ENCODE data around the gene LOXL1.

LOXL1 gene

DNA sequence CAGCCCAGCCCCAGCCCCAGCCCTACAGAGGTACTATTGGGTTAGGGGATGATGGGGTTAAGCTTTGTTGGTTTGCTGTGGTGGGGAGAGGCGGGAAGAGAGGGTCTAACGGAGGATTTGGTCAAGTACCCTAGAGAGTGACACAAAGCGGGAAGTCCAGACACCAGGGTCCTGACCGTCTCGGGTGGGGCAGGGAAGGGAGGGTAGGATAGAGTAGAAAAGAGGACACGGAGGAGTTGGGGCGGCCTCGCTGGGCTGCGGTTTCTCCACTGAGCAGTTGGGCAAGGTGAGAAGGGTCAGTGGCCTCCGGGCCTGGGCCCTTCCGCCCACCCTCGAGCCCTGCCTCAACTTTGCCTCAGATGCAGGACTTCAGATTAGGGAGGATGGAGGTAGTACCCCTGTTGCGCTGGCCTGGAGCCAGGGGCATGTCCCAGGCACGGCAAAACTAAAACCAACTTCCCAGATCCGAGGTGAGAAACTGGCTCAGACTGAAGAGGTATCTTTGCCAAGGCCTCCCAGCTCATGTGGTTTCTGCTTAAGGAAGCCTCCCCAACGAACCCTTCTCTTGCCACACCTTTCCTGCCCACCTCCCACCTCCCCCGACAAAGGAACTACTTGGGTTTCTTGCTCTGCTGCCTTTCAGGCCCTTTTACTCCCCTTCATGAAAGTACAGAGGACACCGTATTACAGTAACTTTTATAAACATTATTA lies 68.8 kb downstream of the LOXL1 start:
- no peak for DNase-seq

DNA sequence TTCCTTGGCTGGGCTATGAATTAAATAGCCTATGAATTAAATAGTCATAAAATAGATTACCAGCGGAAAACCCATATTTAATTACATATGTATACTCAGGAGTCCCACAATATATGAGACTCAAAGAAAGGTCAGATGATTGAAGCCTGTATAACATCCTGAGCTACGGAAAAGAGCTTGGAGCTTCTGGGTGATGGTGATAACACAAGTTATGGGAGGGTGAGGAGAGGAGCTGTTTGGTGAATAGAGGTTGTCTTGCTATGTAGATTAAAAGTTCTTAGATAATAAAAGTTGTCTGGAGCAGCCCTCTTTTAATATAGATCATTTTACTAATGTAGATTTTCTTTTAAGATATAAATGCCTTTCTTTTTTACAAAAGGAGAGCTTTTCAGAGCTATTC lies 70.0 kb downstream of the LOXL1 start:
- DNase-seq: no peak

DNA sequence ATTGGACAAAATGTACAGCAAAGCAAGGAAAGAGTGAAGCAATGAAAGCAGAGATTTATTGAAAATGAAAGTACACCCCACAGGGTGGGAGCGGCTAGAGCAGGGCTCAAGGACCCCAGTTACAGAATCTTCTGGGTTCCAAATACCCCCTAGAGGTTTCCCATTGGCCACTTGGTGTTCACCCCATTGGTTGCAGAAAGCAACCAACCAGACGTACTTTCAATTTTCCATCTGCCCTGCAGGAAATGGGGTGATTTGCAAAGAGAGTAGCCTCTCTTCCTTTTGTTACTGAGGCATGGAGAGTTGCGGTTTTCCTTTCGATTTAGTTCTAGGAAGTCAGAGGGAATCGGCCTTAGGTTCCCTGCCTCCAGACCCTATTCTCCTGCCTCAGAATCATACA lies 70.7 kb downstream of the LOXL1 start:
- DNase-seq: peak; percentile 4

DNA sequence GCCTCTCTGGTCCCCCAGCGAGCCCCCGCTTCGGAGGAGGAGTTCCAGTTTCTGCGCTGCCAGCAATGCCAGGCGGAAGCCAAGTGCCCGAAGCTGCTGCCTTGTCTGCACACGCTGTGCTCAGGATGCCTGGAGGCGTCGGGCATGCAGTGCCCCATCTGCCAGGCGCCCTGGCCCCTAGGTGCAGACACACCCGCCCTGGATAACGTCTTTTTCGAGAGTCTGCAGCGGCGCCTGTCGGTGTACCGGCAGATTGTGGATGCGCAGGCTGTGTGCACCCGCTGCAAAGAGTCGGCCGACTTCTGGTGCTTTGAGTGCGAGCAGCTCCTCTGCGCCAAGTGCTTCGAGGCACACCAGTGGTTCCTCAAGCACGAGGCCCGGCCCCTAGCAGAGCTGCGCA lies 71.7 kb downstream of the LOXL1 start:
- DNase-seq: no peak

All from NCI-H187 treated with DMSO at 0.1 percent for 48 hours (cell line).